Spleen (tissue), 11 donors: Measurements from ENCODE around the gene SLC35F3. TPM values are rescaled to one million over a fixed set of nuclear protein-coding genes. Genes with fewer than 3 reads are reported as not detected.

Experiments
- DNase-seq: peaks from one replicate; pipeline ENCODE4 v3.0.0-alpha.2; 2020
- H3K27ac ChIP-seq, 8 donors: fragments of 200-600 bp; sonication (generic) in 7 of 8; 1 replicate in 4 of 8; 2 replicates in 4 of 8; pipeline versions ENCODE4 v1.5.0 to v1.8.0; 2016 to 2021; ENCODE audit warnings: inconsistent platforms in 4 of 8, mild to moderate bottlenecking in 4 of 8, moderate library complexity in 1 of 8
- H3K27me3 ChIP-seq, 7 donors: fragments of 200-600 bp; sonication (generic) in 6 of 7; replicated peaks in 1 of 7; 1 replicate in 4 of 7; 2 replicates in 3 of 7; pipeline versions ENCODE4 v1.5.0 to v1.8.0; 2016 to 2021; ENCODE audit warnings: inconsistent platforms in 3 of 7, mild to moderate bottlenecking in 1 of 7
- H3K36me3 ChIP-seq, 6 donors: fragments of 200-600 bp; sonication (generic) in 5 of 6; 1 replicate in 4 of 6; 2 replicates in 2 of 6; pipeline versions ENCODE4 v1.5.0 to v1.8.0; 2016 to 2021; ENCODE audit warnings: inconsistent platforms in 2 of 6
- H3K4me1 ChIP-seq, 6 donors: fragments of 200-600 bp; sonication (generic) in 5 of 6; 1 replicate in 3 of 6; 2 replicates in 3 of 6; pipeline versions ENCODE4 v1.5.0 to v1.8.0; 2016 to 2021; ENCODE audit warnings: inconsistent platforms in 3 of 6
- H3K4me3 ChIP-seq, 8 donors: fragments of 200-600 bp; sonication (generic) in 7 of 8; 1 replicate in 4 of 8; 2 replicates in 4 of 8; pipeline versions ENCODE4 v1.5.0 to v1.8.0; 2016 to 2021; ENCODE audit warnings: inconsistent platforms in 4 of 8, mild to moderate bottlenecking in 4 of 8, moderate library complexity in 2 of 8
- H3K9me3 ChIP-seq, 8 donors: fragments of 200-600 bp; sonication (generic) in 7 of 8; 1 replicate in 4 of 8; 2 replicates in 4 of 8; pipeline versions ENCODE4 v1.5.0 to v1.8.0; 2016 to 2021; ENCODE audit warnings: inconsistent platforms in 4 of 8
- CTCF ChIP-seq, 11 experiments: fragments of 200-600 bp in 7 of 11; fragments of 450-650 bp in 4 of 11; sonication (generic) in 4 of 11; IDR thresholded peaks in 8 of 11; conservative IDR thresholded peaks in 3 of 11; 1 replicate in 7 of 11; 2 replicates in 4 of 11; pipeline versions ENCODE4 v1.4.0 to v1.8.0; 2016 to 2021; ENCODE audit warnings: antibody characterized with exemption in 11 of 11, inconsistent platforms in 4 of 11, mild to moderate bottlenecking in 1 of 11
- POLR2A ChIP-seq, 3 donors: fragments of 450-650 bp; IDR thresholded peaks; one replicate each; pipeline ENCODE4 v1.5.1; 2017; ENCODE audit warnings: antibody characterized with exemption in 3 of 3, mild to moderate bottlenecking in 1 of 3
- POLR2AphosphoS5 ChIP-seq, 3 donors: sonication (generic); formaldehyde crosslinking; IDR thresholded peaks; one replicate each; pipeline ENCODE4 v1.5.1; 2017; ENCODE audit warnings: antibody characterized with exemption in 3 of 3
- WGBS, 5 donors: extraction: QIAGEN DNeasy Blood & Tissue Kit in 3 of 5; methylation state at CpG; one replicate each; pipeline versions ENCODE4 v1.1.5 to v1.1.7; 2013 to 2018; 5-methylcytosine and 5-hydroxymethylcytosine counted together
- intact Hi-C: fragments of 100-400 bp; cut with DNase I; formaldehyde crosslinking; loops from one replicate; pipeline ENCODE4 v1.15.0; 2023; ENCODE audit warnings: low total_unique reads
- polyA plus RNA-seq, 3 donors: library from polyadenylated mRNA; stranded (reverse); fragments of 200-250 nt; gene quantifications; one replicate each; pipeline ENCODE4 v1.2.1, GENCODE V29; 2013
- total RNA-seq, 7 donors: library from RNA; depleted of rRNA in 3 of 7; stranded (reverse); fragments of >200 nt in 3 of 7; fragmentation: NEBNext Ultra II Directional in 4 of 7; extraction: Animal tissue kit (Norgen Biotek cat#: 25700) in 4 of 7; gene quantifications; one replicate each; pipeline versions ENCODE4 v1.1.0 to v1.2.1, GENCODE V29; 2016 to 2021
- donor health status: healthy with polysubstance abuse.
- donor health status: DM: no; HTN: no; CAD: no; lungs with moderate emphysema.
- donor health status: DM: no; HTN: no; CAD: no.
- donor health status: Bipolar disorder and iron deficiency.
- donor health status: healthy.
- donor health status: DM: no; HTN: no; CAD: no.
- donor health status: DM: yes; HTN: yes; CAD: no.

The SLC35F3 gene
- total and polyA plus RNA-seq, 10 donors = 0.03 to 0.44 (median 0.11) TPM; not detected in 5

GRCh38 chr1:233909195-233909594 is 4.7 kb downstream of the SLC35F3 start:
- no peak for TF ChIP-seq POLR2A (IDR thresholded peaks at IDR 0.05)
- TF ChIP-seq CTCF (IDR thresholded peaks at IDR 0.05 in 8 of 11, conservative IDR thresholded peaks at IDR 0.05 in 3 of 11) = no peak
- no peak for TF ChIP-seq POLR2AphosphoS5 (IDR thresholded peaks at IDR 0.05)
- WGBS, 5 donors = 53 to 79% (median 75%) methylated on average over 1 of the region's 1 CpG
- H3K27ac ChIP-seq = no peak overlapping the region
- intact Hi-C loops = no loop called here
- peaks cover 0 to 64% (median 23%) of the 10 kb centered on the region in 7 donors for H3K27me3 ChIP-seq
- no peak overlapping the region for H3K4me3 ChIP-seq
- no peak for DNase-seq
- peaks cover 0 to 11% (median 2%) of the 10 kb centered on the region in 6 donors for H3K4me1 ChIP-seq
- no peaks in the 10 kb centered on the region for H3K36me3 ChIP-seq
- H3K9me3 ChIP-seq = no peaks in the 10 kb centered on the region

DNA sequence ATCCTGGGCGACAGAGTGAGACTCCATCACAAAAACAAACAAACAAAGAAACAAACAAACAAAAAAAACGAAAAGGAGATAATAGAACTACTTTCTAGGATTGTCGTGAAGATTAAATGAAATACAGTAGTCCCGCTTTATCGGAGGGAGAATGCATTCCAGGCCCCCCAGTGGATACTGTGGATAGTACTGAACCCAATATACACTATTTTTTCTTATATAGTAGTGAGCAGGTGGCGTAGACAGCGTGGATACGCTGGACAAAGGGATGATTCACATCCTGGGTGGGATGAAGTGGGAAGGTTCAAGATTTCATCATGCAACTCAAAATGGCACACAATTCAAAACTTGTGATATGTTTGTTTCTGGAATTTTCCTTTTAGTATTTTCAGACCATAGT is 8.0 kb downstream of the SLC35F3 start:
- TF ChIP-seq POLR2AphosphoS5 (IDR thresholded peaks at IDR 0.05) (no peak), CTCF (IDR thresholded peaks at IDR 0.05 in 8 of 11, conservative IDR thresholded peaks at IDR 0.05 in 3 of 11) (no peak), POLR2A (IDR thresholded peaks at IDR 0.05) (no peak)
- no peaks in the 10 kb centered on the region for H3K4me1 ChIP-seq
- DNase-seq = no peak
- H3K9me3 ChIP-seq = peaks cover 0 to 10% (median 0%) of the 10 kb centered on the region in 8 donors
- H3K27ac ChIP-seq = no peak overlapping the region
- H3K27me3 ChIP-seq = peaks cover 0 to 32% (median 0%) of the 10 kb centered on the region in 7 donors
- 81 to 87% (median 85%) methylated on average over 8 of the region's 8 CpGs for WGBS, 5 donors
- intact Hi-C loops = no loop called here
- no peaks in the 10 kb centered on the region for H3K36me3 ChIP-seq
- no peak overlapping the region for H3K4me3 ChIP-seq

GRCh38 chr1:233912909-233913308 is 8.4 kb downstream of the SLC35F3 start:
- intact Hi-C loops = no loop called here
- H3K27ac ChIP-seq = no peak overlapping the region

GRCh38 chr1:233916706-233917105 is 12.2 kb downstream of the SLC35F3 start:
- DNase-seq = no peak
- peaks cover 0 to 14% (median 4%) of the 10 kb centered on the region in 8 donors for H3K9me3 ChIP-seq
- H3K27me3 ChIP-seq = peaks cover 0 to 12% (median 0%) of the 10 kb centered on the region in 7 donors
- 67 to 80% (median 71%) methylated on average over 5 of the region's 5 CpGs for WGBS, 5 donors
- TF ChIP-seq POLR2AphosphoS5 (IDR thresholded peaks at IDR 0.05) (no peak), POLR2A (IDR thresholded peaks at IDR 0.05) (no peak), CTCF (IDR thresholded peaks at IDR 0.05 in 8 of 11, conservative IDR thresholded peaks at IDR 0.05 in 3 of 11) (no peak)
- no peak overlapping the region for H3K4me3 ChIP-seq
- intact Hi-C loops = no loop called here
- no peaks in the 10 kb centered on the region for H3K4me1 ChIP-seq
- H3K36me3 ChIP-seq = no peaks in the 10 kb centered on the region
- H3K27ac ChIP-seq = no peak overlapping the region

More at GRCh38 chr1:233912909-233913308, 8.4 kb downstream of the SLC35F3 start:
- WGBS, 5 donors = 69 to 88% (median 80%) methylated on average over 4 of the region's 4 CpGs
- no peak overlapping the region for H3K4me3 ChIP-seq
- TF ChIP-seq POLR2A (IDR thresholded peaks at IDR 0.05) = no peak
- TF ChIP-seq CTCF (IDR thresholded peaks at IDR 0.05 in 8 of 11, conservative IDR thresholded peaks at IDR 0.05 in 3 of 11) = no peak
- TF ChIP-seq POLR2AphosphoS5 (IDR thresholded peaks at IDR 0.05) = no peak
- no peaks in the 10 kb centered on the region for H3K36me3 ChIP-seq
- H3K9me3 ChIP-seq = peaks cover 0 to 10% (median 0%) of the 10 kb centered on the region in 8 donors
- peaks cover 0 to 27% (median 0%) of the 10 kb centered on the region in 7 donors for H3K27me3 ChIP-seq
- DNase-seq = no peak
- no peaks in the 10 kb centered on the region for H3K4me1 ChIP-seq
